NT2/D1 (cell line): ENCODE measurements around the gene TK2.
"Not testable (repeated sequence)": the region's sequence is repeated elsewhere in the genome, so short reads cannot be mapped to it uniquely, and the experiment has no call there.

Experiments
- YY1 ChIP-seq: IDR thresholded peaks from 2 replicates; pipeline ENCODE4 v1.6.1; 2011; ENCODE audit not compliant: insufficient read length, insufficient read depth
- ZNF274 ChIP-seq: IDR thresholded peaks from 2 replicates; pipeline ENCODE4 v1.6.1; 2011; ENCODE audit warnings: mild to moderate bottlenecking, low read depth, low read length

DNA sequence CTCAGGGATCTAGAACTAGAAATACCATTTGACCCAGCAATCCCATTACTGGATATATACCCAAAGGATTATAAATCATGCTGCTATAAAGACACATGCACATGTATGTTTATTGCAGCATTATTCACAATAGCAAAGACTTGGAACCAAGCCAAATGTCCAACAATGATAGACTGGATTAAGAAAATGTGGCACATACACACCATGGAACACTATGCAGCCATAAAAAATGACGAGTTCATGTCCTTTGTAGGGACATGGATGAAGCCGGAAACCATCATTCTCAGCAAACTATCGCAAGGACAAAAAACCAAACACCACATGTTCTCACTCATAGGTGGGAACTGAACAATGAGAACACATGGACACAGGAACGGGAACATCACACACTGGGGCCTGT is 48.4 kb downstream of the TK2 start:
- not testable (repeated sequence) for TF ChIP-seq ZNF274, YY1
